ENCODE results near the gene KLHL14. TPM values are rescaled to one million over a fixed set of nuclear protein-coding genes. Genes with fewer than 3 reads are reported as not detected.
A peak's percentile ranks its signal among the peaks of the same experiment; 100 is the strongest.

KLHL14 gene
- total and polyA plus RNA-seq, 2 of the 13 experiments (the other 11 are each of a cell fraction or from before 2014, with no cell fraction given) = 16.0 to 41.8 TPM

GRCh38 chr18:32769586-32770053 is 3.2 kb downstream of the KLHL14 start:
- ATAC-seq (peak; percentile 70), FAIRE-seq (no peak), DNase-seq (ENCODE audit: low spot score) (no peak)
- H3K4me3 ChIP-seq (replicated peaks in 1 of 3; ENCODE audit: insufficient read depth in 1 of 3, low read depth in 2 of 3, low read length in 3 of 3) = peak overlapping the region; percentile 88 to 93 (median 93)
- in situ Hi-C loops (cut with HindIII; ENCODE audit: extremely low pct_ligation_motif_present, low pct_unique_long_range_greater_than_20kb) (no loop called here), intact Hi-C loops (cut with micrococcal nuclease; ENCODE audit: unreplicated experiment) (loop anchor here (1.0 to 5.0 kb wide), 4 partner anchors 35 to 150 kb away; no protein-coding TSS in a partner anchor)
- H3K27me3 ChIP-seq (ENCODE audit: control insufficient read depth in 1 of 2, insufficient read depth in 2 of 2, low read length in 2 of 2) = no peaks in the 10 kb centered on the region; a peak in 1 of 5 replicates
- ChIA-PET CTCF (ENCODE audit: low intra/inter-chr PET ratio, low total read pairs) (no interaction called here), POLR2A (interaction anchor here (1.0 to 7.7 kb wide), 7 partner anchors 9 to 298 kb away, joined by 3 to 136 read pairs (median 5); partner anchors contain the start of gene GAREM1)
- H3K9ac ChIP-seq (ENCODE audit: insufficient read depth, low read depth, low read length) = peak overlapping the region; percentile 93
- H3K4me1 ChIP-seq (ENCODE audit: insufficient read depth, low read length) = peaks cover 42% of the 10 kb centered on the region
- no peaks in the 10 kb centered on the region for H3K36me3 ChIP-seq (replicated peaks in 1 of 2; ENCODE audit: control insufficient read depth in 1 of 2, insufficient read depth in 2 of 2, low read length in 2 of 2)
- no TSS peak for BruUV-seq (replicated peaks)
- H3K27ac ChIP-seq (ENCODE audit: extremely low read length, insufficient read depth, low read length) = peak overlapping the region; percentile 93
- 0% methylated on average over 6 of the region's 31 CpGs for WGBS (ENCODE audit: low lambda C conversion rate)
- H4K20me1 ChIP-seq (ENCODE audit: insufficient read depth, low read length) = no peaks in the 10 kb centered on the region
- peaks cover 70% of the 10 kb centered on the region for H3K79me2 ChIP-seq (ENCODE audit: insufficient read depth, low read length)
- no peaks in the 10 kb centered on the region for H3K9me3 ChIP-seq (ENCODE audit: low read length)
- H3K4me2 ChIP-seq (ENCODE audit: low read depth, low read length) = peak overlapping the region; percentile 63
- H2AFZ ChIP-seq (ENCODE audit: low read length) = no peak overlapping the region
- no peak for TF ChIP-seq HNRNPK (IDR thresholded peaks at IDR 0.05; ENCODE audit: low read depth, low read length, poor library complexity, severe bottlenecking)
- TF ChIP-seq TRIM24 (CRISPR knock-in tag; IDR thresholded peaks at IDR 0.05) = no peak
- TF ChIP-seq KMT2B (CRISPR knock-in tag; IDR thresholded peaks at IDR 0.05) = peak; percentile 42; the same call in 1 of the 2 replicates
- TF ChIP-seq LRRFIP1 (CRISPR knock-in tag; conservative IDR thresholded peaks at IDR 0.05) = no peak
- no peak for TF ChIP-seq ZFP90 (CRISPR knock-in tag; IDR thresholded peaks at IDR 0.05; ENCODE audit: borderline replicate concordance)
- no peak for TF ChIP-seq ZBTB2 (CRISPR knock-in tag; IDR thresholded peaks at IDR 0.05; ENCODE audit: low read depth)
- peak; percentile 14; the same call in 1 of the 2 replicates for TF ChIP-seq YEATS4 (CRISPR knock-in tag; IDR thresholded peaks at IDR 0.05; ENCODE audit: borderline replicate concordance)
- no peak for TF ChIP-seq ZNF503 (CRISPR knock-in tag; IDR thresholded peaks at IDR 0.05)
- TF ChIP-seq KAT7 (CRISPR knock-in tag; IDR thresholded peaks at IDR 0.05; ENCODE audit: borderline replicate concordance) = peak; percentile 68; the same call in 1 of the 2 replicates
- TF ChIP-seq SYNCRIP (IDR thresholded peaks at IDR 0.05; ENCODE audit: insufficient read depth, low read depth, low read length) = no peak
- 0 out of 2 replicates have a peak, but pooled peaks have one; percentile 14 for TF ChIP-seq NCOR1 (IDR thresholded peaks at IDR 0.05; ENCODE audit: borderline replicate concordance, low read length)
- peak; percentile 39; the same call in 1 of the 2 replicates for TF ChIP-seq SMAD1 (CRISPR knock-in tag; IDR thresholded peaks at IDR 0.05; ENCODE audit: borderline replicate concordance, low read depth)

All from HepG2 (cell line).